PC-3 (cell line): ENCODE measurements around the gene STAT4.

ENCODE experiments used
- EZH2 ChIP-seq: fragments of 300-600 bp; sonication (generic); IDR thresholded peaks from one replicate; pipeline ENCODE4 v1.6.1; 2017; ENCODE audit warnings: antibody characterized with exemption, mild to moderate bottlenecking, low read length; ENCODE audit not compliant: unreplicated experiment
- TF ChIP-seq, protein P1 (sequence below): fragments of 300-600 bp; sonication (generic); conservative IDR thresholded peaks from 2 replicates; pipeline ENCODE4 v1.5.1; 2017; ENCODE audit warnings: antibody characterized with exemption, low read depth, mild to moderate bottlenecking, low read length

- TF ChIP-seq EZH2 = no peak
- TF ChIP-seq, protein P1, sequence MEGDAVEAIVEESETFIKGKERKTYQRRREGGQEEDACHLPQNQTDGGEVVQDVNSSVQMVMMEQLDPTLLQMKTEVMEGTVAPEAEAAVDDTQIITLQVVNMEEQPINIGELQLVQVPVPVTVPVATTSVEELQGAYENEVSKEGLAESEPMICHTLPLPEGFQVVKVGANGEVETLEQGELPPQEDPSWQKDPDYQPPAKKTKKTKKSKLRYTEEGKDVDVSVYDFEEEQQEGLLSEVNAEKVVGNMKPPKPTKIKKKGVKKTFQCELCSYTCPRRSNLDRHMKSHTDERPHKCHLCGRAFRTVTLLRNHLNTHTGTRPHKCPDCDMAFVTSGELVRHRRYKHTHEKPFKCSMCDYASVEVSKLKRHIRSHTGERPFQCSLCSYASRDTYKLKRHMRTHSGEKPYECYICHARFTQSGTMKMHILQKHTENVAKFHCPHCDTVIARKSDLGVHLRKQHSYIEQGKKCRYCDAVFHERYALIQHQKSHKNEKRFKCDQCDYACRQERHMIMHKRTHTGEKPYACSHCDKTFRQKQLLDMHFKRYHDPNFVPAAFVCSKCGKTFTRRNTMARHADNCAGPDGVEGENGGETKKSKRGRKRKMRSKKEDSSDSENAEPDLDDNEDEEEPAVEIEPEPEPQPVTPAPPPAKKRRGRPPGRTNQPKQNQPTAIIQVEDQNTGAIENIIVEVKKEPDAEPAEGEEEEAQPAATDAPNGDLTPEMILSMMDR = no peak
These were observed 107.4 kb downstream of the STAT4 start for GRCh38 chr2:191043438-191043837.
